Measurements from ENCODE around the gene CCDC107. TPM values are rescaled to one million over a fixed set of nuclear protein-coding genes. Genes with fewer than 3 reads are reported as not detected.
"Not testable (repeated sequence)": the region's sequence is repeated elsewhere in the genome, so short reads cannot be mapped to it uniquely, and the experiment has no call there.

Gene CCDC107
- total RNA-seq (10 to 100 TPM; 15.4 to 39.4 (median 27.5) TPM), polyA plus RNA-seq (10 to 100 TPM; 21.5 to 49.4 (median 36.3) TPM)
- long read RNA-seq, donor 1, transcript CCDC107-206 (5 exons, 1,242 nt): major isoform, 14 of 41 reads
- long read RNA-seq, donor 1, transcript CCDC107-204 (6 exons, 1,173 nt): minor isoform, 12 of 41 reads
- long read RNA-seq, donor 1, partial matches to known transcripts: 0 of 41 reads
- long read RNA-seq, donor 1, other reads (novel, unspliced or antisense): 11 of 41 reads
- long read RNA-seq, donor 2, transcript CCDC107-204 (6 exons, 1,173 nt): minor isoform, 18 of 67 reads
- long read RNA-seq, donor 2, transcript CCDC107-202 (4 exons, 1,016 nt): minor isoform, 15 of 67 reads
- long read RNA-seq, donor 2, transcript CCDC107-206 (5 exons, 1,242 nt): major isoform, 25 of 67 reads
- long read RNA-seq, donor 2, partial matches to known transcripts: 2 of 67 reads
- long read RNA-seq, donor 2, other reads (novel, unspliced or antisense): 7 of 67 reads

DNA sequence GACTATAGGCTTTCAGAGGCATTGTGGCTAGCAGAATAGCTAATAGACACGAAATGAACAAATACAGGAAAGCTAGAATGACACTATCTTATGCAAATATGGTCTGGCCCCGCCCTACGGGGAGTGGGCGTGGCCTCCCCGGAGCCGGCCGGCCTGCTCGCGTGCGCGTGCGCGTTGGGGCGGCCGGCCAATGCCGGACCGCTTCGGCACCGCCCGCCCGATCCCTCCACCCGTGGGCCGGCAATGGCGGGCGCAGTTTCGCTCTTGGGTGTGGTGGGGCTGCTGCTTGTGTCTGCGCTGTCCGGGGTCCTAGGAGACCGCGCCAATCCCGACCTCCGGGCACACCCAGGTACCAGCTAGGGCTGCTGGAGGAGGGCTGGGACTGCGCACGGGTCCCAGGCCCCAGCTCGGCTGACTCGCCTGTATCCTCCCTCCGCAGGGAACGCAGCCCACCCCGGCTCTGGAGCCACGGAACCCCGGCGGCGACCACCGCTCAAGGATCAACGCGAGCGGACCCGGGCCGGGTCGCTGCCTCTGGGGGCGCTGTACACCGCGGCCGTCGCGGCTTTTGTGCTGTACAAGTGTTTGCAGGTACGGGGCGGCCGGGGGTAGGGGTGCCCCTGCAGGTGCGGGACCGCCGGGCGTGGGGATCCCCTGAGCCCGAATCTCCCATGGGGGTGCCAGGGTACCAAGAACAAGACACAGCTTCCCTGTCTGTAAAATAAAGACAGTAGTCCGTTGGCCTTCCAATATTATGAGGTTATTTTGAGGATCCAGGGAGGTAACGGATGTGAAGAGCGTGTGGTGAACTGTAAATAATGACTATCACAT lies at the start of gene CCDC107:
Gene CCDC107 (plus strand): TSS at position 156 of the 831 bp plus-strand sequence. CDS start 88 bp downstream, at position 244.
- DNase-seq (peak; percentile 87 to 93), ATAC-seq (peak; percentile 79 to 83 (median 81))
- TF ChIP-seq CTCF (IDR thresholded peaks at IDR 0.05): peak; percentile 68
- no peaks in the 10 kb centered on the region for H3K27me3 ChIP-seq (ENCODE audit: insufficient read depth in 3 of 3, low read length in 2 of 3)
- peak within 1 kb of the TSS; percentile 100 for H3K27ac ChIP-seq
- H3K36me3 ChIP-seq (ENCODE audit: insufficient read depth in 1 of 2, low read depth in 1 of 2): peaks cover 0 to 18% of the 10 kb centered on the region in 2 donors
- no peaks in the 10 kb centered on the region for H3K9me3 ChIP-seq
- H3K4me1 ChIP-seq: peaks cover 26% of the 10 kb centered on the region
- H3K4me3 ChIP-seq: peak within 1 kb of the TSS; percentile 89
- intact Hi-C loops (cut with DNase I): loop anchor here (2.0 kb wide), 1 partner anchor 72 kb away; no protein-coding TSS in a partner anchor
- 0 to 1% (median 1%) methylated on average over 63 to 67 of the region's 67 CpGs for WGBS, 3 donors

DNA sequence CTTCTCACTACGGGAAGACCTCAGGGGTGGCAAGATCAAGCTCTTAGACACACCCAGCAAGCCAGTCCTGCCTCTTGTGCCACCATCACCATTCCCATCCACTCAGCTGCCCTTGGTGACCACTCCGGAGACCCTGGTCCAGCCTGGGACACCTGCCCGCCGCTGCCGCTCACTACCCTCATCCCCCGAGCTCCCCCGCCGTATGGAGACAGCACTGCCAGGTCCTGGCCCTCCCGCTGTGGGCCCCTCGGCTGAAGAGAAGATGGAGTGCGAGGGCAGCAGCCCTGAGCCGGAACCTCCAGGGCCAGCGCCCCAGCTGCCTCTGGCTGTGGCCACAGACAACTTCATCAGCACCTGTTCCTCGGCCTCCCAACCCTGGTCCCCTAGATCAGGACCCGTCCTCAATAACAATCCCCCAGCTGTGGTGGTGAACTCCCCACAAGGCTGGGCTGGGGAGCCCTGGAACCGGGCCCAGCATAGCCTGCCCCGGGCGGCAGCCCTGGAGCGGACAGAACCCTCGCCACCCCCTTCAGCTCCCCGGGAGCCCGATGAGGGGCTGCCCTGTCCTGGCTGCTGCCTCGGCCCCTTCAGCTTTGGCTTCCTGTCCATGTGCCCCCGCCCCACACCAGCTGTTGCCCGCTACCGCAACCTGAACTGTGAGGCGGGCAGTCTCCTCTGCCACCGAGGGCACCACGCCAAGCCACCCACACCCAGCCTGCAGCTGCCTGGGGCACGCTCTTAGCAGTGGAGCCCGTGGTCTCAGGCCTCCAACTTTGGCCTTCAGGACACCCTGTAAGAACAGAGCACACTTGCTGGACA lies 48.9 kb upstream of the CCDC107 start:
- WGBS, 3 donors: 42 to 52% (median 49%) methylated on average over 27 to 31 of the region's 31 CpGs
- Histone ChIP-seq H3K4me1 (peaks cover 25% of the 10 kb centered on the region), H3K4me3 (peak overlapping the region; percentile 22), H3K27ac (peak overlapping the region; percentile 82), H3K36me3 (ENCODE audit: insufficient read depth in 1 of 2, low read depth in 1 of 2) (peaks cover 9 to 38% of the 10 kb centered on the region in 2 donors), H3K27me3 (ENCODE audit: insufficient read depth in 3 of 3, low read length in 2 of 3) (no peaks in the 10 kb centered on the region), H3K9me3 (no peaks in the 10 kb centered on the region)
- intact Hi-C loops (cut with DNase I): loop anchor here in 1 of 2 donors (2.0 to 10.0 kb wide), 4 partner anchors 38 to 94 kb away; no protein-coding TSS in a partner anchor
- DNase-seq: peak; percentile 70 to 87
- no peak for TF ChIP-seq CTCF (IDR thresholded peaks at IDR 0.05)
- ATAC-seq: peak; percentile 67 to 81 (median 68)

DNA sequence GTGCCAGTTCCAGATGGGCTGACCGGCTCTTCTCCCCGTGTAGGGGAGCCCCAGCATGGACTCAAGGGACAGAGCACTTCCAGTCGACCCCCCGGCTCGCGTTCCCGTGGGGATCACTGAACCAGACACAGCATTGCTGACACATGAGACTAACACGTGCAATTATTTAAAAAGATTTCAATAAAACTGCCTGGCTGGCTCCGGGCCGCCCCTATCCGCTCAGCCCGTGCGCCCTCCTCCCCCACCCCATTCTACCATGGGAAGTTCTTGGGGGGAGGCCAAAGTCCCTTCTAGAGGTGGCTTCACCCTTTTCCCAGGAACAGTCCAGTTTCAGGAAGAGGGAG lies 48.3 kb upstream of the CCDC107 start:
- peaks cover 9 to 38% of the 10 kb centered on the region in 2 donors for H3K36me3 ChIP-seq (ENCODE audit: insufficient read depth in 1 of 2, low read depth in 1 of 2)
- WGBS, 3 donors: 42 to 45% (median 43%) methylated on average over 13 of the region's 13 CpGs
- peaks cover 25% of the 10 kb centered on the region for H3K4me1 ChIP-seq
- intact Hi-C loops (cut with DNase I): loop anchor here in 1 of 2 donors (2.0 to 10.0 kb wide), 4 partner anchors 38 to 95 kb away; no protein-coding TSS in a partner anchor
- H3K27ac ChIP-seq: peak overlapping the region; percentile 82
- no peak for TF ChIP-seq CTCF (IDR thresholded peaks at IDR 0.05)
- H3K27me3 ChIP-seq (ENCODE audit: insufficient read depth in 3 of 3, low read length in 2 of 3): no peaks in the 10 kb centered on the region
- no peak for ATAC-seq
- no peaks in the 10 kb centered on the region for H3K9me3 ChIP-seq
- no peak for DNase-seq
- peak overlapping the region; percentile 11 for H3K4me3 ChIP-seq

GRCh38 chr9:35611230-35611797 lies 46.8 kb upstream of the CCDC107 start:
- WGBS, 3 donors: 21 to 30% (median 22%) methylated on average over 8 of the region's 8 CpGs
- no peaks in the 10 kb centered on the region for H3K9me3 ChIP-seq
- peaks cover 21% of the 10 kb centered on the region for H3K4me1 ChIP-seq
- no peak overlapping the region for H3K4me3 ChIP-seq
- peaks cover 9 to 38% of the 10 kb centered on the region in 2 donors for H3K36me3 ChIP-seq (ENCODE audit: insufficient read depth in 1 of 2, low read depth in 1 of 2)
- H3K27me3 ChIP-seq (ENCODE audit: insufficient read depth in 3 of 3, low read length in 2 of 3): no peaks in the 10 kb centered on the region
- TF ChIP-seq CTCF (IDR thresholded peaks at IDR 0.05): peak; percentile 58
- peak; percentile 51 to 64 for DNase-seq
- intact Hi-C loops (cut with DNase I): no loop called here
- H3K27ac ChIP-seq: no peak overlapping the region
- peak; percentile 26 to 70 (median 42) for ATAC-seq

DNA sequence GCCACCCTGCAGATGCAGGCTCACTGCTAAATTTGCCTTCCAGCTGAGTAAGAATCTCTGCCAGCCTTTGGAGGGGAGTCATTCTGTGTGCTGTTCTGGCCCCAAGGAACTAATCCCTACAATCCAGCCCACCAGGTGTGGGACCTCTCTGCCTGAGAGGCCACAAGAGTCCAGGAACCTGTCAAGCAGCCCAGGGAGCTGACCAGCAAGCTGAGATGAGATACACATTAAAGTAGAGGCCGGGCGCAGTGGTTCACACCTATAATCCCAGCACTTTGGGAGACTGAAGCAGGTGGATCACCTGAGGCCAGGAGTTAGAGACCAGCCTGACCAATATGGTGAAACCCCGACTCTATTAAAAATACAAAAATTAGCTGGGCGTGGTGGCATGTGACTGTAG lies 46.0 kb upstream of the CCDC107 start:
- H3K27me3 ChIP-seq (ENCODE audit: insufficient read depth in 3 of 3, low read length in 2 of 3); ATAC-seq; intact Hi-C loops (cut with DNase I); H3K4me3 ChIP-seq; H3K9me3 ChIP-seq; DNase-seq; H3K27ac ChIP-seq: not testable (repeated sequence)
- H3K4me1 ChIP-seq: peaks cover 16% of the 10 kb centered on the region
- 92 to 99% (median 95%) methylated on average over 4 of the region's 4 CpGs for WGBS, 3 donors
- peaks cover 9 to 32% of the 10 kb centered on the region in 2 donors for H3K36me3 ChIP-seq (ENCODE audit: insufficient read depth in 1 of 2, low read depth in 1 of 2)
